NOMO-1 treated with dmso at 0.1 percent for 144 hours (cell line): Measurements from ENCODE around the gene SUPT16H.
"Not testable (repeated sequence)": the region's sequence is repeated elsewhere in the genome, so short reads cannot be mapped to it uniquely, and the experiment has no call there.

Experiments used
- DNase-seq: peaks from one replicate; lab custom pipeline; 2025; ENCODE audit not compliant: unreplicated experiment; lab: John Stamatoyannopoulos, UW

The SUPT16H gene

DNA sequence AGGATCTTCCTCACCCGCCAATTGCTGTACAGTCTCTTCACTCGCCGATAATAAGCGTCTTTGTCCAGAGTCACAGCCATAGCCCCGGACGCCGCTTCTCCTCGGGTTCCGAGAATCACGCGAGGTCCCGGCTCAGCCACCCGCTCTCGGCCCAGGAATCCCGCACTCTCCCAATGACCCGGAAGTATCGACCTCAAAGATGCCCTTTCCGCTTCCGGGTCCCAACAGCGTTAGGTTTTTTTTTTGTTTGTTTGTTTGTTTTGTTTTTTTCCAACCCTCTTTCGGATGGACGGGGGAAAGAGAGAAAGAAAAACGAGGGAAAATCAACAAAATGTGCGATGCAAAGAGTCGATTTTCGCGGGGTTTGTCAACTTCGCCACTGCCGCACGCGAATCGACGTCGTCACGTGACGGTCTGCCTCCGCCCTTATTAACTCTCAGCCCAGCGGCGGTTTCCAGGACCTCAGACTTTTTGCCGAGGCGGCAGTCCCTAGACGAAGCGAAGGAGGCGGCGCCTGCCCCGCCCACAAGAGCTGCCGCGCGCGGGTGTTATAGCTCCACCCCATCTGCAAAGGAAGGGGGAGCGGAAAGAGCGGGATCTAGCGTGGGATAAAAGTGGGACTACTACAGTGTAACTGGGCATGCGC lies at the start of gene SUPT16H:
Gene SUPT16H (minus strand): TSS at position 172 of the 646 bp plus-strand sequence. CDS start 92 bp downstream, at position 80.
- peak; percentile 96 for DNase-seq

DNA sequence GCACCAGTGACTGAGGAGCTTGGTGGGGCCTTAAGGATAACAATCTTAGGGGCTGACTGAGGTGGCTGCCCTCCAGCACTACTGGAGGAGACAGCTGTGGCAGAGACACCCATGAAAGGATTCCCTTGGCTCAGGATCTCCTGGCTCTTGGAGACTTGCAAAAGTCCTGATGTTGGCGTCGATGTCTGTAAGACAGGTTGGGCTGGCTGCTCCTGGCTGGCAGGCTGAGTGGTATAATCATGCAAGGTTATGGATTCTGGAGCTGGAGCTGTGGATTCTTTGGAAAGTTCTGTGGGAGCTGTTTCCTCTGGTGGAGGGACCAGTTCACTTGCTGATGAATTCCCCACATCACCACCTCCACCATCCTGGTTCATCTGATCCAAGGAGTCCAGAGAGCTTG lies 47.3 kb upstream of the SUPT16H start:
- no peak for DNase-seq

DNA sequence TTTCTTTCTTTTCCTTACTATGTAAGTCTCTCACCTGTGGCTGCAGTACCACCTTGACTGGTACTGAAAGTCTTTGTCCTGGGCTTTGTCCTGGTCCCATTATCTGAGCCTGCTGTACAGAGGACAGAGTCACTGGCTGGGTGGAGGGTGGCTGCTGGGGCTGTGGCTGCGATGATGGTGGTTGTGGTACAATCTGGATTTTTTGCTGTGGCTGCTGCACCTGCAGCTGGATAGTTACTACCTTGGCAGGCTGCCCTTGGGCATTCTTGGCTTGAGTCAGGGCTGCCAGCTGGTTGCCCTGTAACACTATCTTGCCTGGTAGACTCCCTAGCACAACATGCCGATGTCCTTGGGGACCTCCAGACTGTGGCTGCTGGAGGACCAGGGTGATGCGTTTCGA lies 45.1 kb upstream of the SUPT16H start:
- DNase-seq: no peak

DNA sequence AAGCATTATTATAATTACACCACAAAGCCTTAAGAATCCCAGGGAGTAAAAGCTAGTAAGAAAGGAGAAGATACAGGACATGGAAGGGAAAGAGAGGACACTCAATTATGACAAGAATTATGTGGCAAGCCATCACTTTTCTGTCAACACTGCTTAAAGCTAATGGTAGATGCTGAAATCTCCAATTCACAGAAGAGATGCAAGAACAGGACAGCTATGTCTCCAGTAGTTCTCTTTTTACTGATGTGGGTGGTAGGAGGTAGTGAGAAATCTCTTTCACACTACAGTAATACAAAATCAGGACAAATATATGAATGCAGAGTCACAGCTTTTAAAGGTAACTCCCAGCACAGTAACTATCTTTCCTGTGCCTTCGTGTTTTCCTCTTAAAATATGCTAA lies 42.9 kb upstream of the SUPT16H start:
- DNase-seq: no peak

DNA sequence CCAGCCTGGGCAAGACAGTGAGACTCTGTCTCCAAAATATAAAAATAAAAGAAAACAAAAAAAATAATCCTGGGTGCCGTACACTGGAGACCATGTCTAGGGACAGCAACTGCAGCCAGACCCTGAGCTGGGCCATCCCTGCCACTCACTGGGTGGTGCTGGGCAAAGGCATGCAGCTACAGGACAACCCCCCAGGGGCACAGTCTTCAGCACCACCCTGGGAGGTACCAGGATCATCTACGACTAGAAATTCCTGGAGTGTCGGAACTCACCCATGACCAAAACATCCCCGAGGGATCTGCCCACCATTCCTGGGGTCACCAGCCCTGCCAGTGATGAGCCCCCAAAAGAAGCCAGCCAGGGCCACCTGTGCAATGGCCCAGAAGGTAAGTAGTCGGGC lies 35.7 kb upstream of the SUPT16H start:
- no peak for DNase-seq

DNA sequence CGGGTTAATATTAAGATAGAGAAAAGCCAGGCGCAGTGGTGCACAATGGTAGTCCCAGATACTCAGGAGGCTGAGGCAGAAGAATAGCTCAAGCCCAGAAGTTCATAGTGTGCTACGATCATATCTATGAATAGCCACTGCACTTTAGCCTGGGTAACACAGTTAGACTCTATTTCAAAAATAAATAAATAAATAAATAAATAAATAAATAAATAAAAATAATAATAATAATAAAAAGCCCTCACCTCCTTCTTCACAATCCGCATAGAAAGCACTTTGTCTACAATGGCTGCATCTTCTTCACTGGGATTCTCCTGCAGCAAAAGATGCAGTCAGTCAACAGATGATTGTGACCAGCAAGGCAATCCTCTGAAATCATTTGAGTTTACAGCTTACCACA lies 31.5 kb upstream of the SUPT16H start:
- no peak for DNase-seq

DNA sequence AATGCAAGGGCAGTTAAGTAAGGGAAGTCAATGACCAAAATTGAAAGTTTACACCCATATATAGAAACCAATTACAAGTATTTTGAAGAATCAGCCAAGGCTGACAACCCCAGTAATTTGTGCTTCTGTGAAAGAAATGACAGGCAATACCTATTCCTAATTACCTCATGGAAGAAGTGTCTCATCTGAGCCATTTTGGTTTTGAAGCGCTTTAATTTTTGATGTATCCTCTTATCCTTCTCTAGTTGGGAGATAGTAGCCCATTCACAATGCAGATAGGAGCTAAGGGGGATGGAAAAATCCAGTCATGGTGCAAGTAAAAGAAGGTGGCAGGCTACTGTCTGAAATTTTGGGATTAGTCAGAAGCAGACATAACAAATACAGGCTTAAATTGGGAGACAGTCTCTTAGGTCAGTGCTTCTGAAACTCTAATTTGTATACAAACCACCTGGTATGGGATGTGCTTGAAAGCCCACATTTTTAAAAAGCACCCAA lies 30.4 kb upstream of the SUPT16H start:
- no peak for DNase-seq

DNA sequence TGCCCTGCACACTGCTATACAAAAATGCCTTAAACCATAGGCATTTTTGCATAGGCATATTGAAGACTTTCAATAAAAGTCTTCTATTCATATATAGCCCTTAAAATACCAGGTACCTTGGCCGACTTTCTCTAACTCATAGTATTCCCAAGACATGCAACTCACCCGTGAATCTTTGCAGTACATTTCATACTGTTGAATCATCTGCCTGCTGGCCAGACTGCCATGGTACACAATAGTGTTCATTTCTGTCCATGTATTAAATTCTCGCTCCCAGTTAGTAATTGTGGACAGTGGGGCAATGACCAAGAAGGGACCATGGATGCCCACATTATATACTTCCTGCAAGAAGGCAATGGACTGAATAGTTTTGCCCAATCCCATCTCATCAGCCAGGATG lies 24.3 kb upstream of the SUPT16H start:
- no peak for DNase-seq

DNA sequence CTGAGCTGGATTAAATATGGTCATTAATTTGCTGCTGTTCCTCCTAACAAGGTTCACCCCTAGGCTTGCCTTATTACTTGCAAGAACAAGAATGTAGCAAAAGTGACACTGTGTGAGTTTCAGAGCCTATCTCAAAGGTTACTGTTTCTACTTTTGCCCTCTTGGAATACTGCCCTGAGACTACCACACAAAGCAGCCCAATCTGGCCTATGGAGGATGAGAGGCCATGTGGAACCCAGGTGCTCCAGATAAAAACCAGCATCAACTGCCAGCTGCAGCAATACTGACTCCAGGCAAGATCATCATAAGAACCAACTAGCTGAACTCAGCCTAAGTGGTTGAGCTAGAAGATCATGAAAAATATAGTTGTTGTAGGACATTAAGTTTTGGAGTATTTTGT lies 22.4 kb upstream of the SUPT16H start:
- DNase-seq: no peak

DNA sequence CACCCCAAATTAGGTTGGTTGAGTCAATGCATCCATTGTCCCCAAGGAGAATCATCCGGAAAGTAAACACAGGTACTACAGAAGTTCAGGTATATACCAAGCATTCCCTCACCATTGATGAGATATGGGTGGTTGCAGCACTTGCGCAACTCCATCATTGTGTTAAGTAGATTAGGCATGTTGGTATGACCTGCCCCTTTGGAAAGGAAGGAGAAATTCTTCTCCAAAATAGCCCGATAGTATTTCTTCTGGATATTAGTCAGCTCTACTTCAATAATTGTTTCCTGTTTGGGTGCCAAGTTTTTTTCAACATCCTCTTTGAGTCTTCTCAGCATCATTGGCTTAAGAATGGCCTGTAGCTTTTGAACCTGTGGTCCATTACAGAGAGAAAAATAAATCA lies 21.3 kb upstream of the SUPT16H start:
- DNase-seq: no peak

DNA sequence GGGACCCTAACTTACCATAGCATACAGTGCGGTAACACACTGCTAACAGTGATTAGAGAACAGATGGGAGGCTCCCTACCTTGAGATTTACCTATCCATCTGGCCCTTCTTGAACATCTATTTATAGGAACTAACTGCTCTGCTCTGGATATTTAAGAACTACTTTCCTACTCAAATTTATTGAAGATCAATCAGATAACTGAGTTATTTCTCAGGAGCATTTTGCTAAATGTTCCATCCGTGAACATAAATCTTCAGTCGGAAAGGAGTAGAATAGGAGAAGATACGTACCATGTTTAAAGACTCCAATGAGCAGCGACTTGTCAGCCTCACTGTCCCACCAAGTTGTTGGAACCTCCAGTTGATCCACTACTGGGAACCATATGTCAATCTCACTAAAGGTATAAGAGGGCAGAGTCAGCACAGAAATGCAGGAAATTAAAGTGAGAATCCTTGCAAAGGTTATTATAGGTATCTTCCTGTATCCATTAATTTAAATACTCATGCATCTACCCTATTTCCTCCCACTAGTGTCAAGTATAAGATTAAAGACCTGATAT lies 15.6 kb upstream of the SUPT16H start:
- no peak for DNase-seq

DNA sequence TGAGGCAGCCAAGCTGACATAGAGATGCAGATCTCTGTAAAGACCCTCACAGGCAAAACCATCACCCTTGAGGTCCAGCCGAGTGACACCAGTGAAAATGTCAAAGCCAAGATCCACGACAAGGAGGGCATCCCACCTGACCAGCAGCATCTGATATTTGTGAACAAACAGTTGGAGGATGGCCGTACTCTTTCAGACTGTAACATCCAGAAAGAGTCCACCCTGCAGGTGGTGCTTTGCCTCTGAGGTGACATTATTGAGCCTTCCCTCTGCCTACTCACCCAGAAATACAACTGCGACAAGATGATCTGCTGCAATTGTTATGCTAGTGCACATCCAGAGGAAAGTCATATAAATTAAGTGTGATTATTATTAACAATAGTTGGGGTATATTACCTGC lies 15.1 kb upstream of the SUPT16H start:
- DNase-seq: no peak

DNA sequence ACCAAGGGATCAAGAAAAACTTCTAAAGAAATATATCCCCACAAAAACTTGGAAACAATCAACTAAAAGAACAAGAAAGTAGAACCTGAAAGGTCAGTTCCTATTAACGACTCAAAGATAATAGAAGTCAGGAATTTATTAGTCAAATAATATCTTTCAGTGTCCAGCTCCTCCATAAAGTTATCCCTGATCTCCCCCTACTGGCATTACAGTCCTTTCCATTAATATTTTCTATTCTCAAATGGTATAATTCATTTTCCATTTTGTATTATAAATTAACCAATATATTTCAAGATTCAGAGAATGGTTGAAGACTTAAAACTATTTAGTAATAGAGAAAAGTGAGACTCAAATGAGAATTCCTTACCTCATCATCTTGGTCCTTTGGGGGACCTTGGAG lies 11.6 kb upstream of the SUPT16H start:
- no peak for DNase-seq

DNA sequence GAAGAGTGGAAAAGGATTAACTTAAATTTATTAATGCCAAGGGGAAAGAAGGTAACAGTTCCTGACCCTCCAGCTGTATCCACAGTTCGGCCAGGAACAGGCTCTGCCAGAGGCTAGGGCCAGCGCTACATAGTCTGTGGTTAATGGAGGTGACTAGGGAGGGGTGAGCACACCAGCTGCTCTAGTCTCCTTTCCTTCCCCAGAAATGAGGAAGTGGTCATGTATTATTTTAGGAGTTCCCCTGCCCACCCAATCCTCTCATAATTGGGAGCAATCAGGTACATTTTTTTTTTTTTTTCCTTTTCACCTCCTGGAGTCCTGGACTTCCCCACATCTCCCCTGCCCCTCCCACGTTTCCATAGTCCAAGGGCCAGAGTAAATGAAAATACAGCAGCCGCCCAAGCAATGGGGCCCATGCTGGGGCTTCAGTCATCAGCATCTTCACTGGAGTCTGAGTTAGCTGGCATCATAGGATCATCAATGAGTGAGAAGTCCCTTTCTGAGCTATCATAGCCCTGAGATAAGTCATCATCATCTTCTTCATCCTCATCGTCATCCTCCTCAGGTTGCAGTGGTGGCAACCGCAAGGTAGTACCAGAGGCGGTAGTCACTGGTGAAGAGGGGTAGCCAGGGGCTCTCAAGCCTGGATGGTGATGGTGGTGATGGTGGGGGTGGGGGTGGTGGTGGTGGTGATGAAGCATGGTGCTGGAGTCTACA lies 1.5 kb upstream of the SUPT16H start:
- DNase-seq: peak; percentile 77

DNA sequence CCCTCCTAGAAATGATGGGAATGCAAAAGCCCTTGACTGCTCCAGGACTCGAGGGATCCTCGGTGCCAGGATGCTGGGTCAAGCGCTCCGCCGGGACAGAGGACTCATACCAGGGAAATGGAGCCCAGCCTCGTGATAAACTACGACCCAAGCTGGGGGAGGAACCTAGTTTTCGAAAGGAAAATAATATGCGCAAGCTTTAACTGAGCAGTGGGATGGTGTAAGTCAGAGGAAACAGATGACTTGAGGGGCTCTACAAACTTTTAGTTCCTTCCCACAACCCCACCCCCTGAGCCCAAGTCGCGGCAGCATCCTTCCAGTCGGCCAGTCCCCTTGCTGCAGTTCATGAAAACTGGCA lies 654 bp upstream of the SUPT16H start:
- no peak for DNase-seq

DNA sequence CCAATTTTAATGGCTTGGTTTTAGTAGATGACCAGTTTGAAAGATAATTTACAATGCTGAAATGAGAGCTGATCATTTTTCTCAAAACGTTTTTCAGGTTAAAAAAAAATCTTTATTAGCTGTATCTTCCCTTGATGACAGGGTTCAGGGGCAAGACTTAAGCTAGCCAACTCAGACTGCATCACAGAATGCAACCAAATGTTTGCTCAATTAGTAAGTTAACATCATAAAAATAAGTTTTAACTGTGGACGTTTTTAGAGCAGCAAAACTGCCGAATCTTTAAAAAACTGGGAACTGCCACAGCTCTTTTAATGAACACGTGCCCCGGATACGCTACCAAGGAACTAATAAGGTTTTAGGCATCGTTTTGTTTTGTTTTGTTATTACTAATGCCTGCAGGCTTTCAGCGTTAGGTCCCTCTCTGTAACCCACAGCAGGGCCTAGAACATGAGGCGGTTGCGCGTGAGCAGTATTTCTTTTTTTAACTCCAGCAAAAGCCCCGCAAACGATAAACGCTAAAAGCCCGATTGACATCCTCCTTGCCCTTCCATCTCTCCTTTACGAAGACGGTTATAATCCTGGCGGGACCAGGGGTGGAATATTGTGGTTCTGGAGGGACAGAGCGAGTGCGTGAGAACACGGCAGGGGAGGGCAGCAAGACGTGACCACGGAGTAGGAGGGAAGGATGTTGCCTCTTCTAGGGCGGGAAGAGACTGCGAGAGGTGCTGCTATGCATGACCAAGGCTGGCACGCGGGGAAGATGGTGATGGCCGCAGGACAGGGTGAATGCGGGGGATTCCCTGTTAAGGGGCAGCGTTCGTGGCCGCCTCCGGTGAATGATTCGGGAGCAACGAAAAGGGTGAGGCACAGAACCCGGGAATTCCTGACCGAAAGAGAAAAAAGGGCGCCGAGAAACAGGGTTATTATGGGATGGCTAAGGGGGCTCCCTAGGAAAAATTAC lies 652 bp downstream of the SUPT16H start:
- peak; percentile 18 for DNase-seq

DNA sequence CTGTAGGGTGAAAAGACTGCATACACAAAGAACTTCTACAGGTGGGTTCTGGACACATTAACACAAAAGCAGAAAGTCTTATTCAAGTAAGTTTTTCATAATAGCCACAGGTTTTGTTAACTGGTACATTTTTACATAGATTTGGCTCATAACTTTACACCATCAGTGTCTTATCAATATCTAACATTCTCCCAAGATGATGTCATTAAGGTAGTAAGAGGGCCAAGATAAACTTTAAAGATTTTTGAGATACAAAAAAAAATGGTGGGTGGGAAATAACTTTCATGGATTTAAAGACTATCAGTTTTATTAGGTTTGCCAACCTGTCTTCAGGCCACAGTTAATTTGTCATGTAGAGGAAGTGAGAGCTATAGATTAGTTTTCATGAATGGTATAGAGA lies 1.7 kb downstream of the SUPT16H start:
- no peak for DNase-seq

DNA sequence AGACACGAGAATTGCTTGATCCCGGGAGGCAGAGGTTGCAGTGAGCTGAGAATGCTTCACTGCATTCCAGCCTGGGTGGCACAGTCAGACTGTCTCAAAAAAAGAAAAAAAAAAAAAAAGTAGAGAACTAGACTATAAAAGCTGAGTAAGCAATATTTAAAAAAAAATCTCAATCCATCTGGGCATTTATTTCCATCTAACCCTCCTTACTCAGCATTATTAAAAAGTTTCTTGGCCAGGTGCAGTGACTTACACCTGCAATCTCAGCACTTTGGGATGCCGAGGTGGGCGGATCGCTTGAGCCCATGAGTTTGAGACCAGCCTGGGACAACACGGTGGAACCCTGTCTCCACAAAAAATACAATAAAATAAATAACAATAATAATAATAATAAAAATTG lies 4.5 kb downstream of the SUPT16H start:
- no peak for DNase-seq

DNA sequence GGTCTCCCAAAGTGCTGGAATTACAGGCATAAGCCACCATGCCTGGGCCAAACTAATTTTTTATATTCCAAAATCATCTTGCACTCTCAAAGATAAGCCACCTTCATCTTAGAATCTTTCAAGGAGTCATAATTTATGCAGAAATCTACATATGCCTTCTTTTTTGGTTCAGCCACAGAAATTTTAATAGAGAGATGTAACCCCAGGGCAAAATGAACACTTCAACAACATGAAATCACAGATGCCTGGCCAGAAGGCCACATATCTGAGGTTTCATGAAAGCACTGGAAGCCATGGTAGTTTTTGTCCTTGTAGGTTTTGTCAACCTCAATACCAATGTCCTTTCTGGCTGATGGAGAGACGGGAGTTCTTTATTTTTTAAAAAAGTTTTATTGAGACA lies 9.8 kb downstream of the SUPT16H start:
- no peak for DNase-seq

DNA sequence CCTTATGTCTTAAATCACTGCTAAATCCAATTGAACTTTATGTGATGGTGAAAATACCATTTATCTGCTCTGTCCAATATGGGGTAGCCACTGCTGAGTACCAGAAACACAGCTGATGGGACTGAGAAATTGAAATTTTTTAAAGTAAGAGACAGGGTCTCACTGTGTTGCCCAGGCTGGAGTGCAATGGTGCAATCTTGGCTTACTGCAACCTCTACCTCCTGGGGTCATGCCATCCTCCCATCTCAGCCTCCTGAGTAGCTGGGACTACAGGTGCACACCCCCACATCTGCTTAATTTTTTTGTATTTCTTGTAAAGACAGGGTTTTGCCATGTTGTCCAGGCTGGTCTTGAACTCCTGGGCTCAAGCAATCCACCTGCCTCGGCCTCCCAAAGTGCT lies 11.0 kb downstream of the SUPT16H start:
- not testable (repeated sequence) for DNase-seq

DNA sequence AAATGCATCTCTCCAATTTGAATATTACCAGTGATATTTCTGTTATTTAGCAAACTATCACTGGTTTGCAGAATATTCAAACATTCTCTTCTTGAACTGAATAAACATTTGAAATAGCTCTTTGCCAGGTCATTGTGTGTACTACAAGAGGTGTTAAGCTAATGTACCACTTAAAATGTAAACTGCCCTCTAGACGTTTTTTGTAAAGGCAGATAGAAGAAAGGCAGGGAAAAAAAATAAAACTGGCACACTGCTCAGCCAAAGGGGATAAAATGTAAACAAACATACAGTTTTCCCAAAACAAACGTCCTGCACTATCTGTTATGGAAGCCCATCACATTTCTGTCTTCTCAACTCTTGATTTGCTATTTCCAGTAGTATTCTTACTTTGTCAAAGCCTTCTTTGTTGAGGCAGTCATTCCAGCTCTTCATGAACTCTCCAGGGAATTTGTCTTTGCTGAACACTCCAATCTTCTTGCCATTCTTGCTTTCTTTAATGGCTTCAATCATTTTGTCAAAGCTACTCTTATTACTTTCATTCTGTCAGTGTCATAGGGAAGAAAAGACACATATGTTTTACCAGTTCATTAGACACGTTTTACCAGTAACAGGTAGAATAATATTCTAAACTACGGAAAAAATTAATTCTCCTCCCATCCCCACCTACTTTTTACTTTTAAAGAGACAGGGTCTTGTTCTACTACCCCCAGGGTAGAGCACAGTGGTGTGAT lies 13.7 kb downstream of the SUPT16H start:
- no peak for DNase-seq
